Activated T-helper 2 cell treated with anti-CD3 and anti-CD28 coated beads, Interferon-gamma antibody, Interleukin-2, Interleukin-4, amounts not matched to agents 10 μg/mL and 5 μg/mL and 100 μg/mL, durations not matched to agents 14 hours and 24 hours and 36 hours (primary cell): Measurements from ENCODE around the gene RAD23B. TPM values are rescaled to one million over a fixed set of nuclear protein-coding genes. Genes with fewer than 3 reads are reported as not detected.
"Not testable (repeated sequence)": the region's sequence is repeated elsewhere in the genome, so short reads cannot be mapped to it uniquely, and the experiment has no call there.

Experiments used
- DNase-seq: peaks from one replicate; pipeline ENCODE4 v3.0.0; 2021; ENCODE audit warnings: low spot score
- H3K27ac Mint-ChIP-seq: one replicate; pipeline ENCODE4 v1.8.0; 2021; ENCODE audit warnings: mixed read lengths
- H3K27me3 Mint-ChIP-seq: one replicate; pipeline ENCODE4 v1.8.0; 2021; ENCODE audit warnings: low read depth, mixed read lengths
- H3K36me3 Mint-ChIP-seq: one replicate; pipeline ENCODE4 v1.8.0; 2021; ENCODE audit warnings: low read depth, mixed read lengths
- H3K4me1 Mint-ChIP-seq: one replicate; pipeline ENCODE4 v1.8.0; 2021; ENCODE audit warnings: low read depth, mixed read lengths
- H3K4me3 Mint-ChIP-seq: one replicate; pipeline ENCODE4 v1.8.0; 2021; ENCODE audit warnings: low read depth, mild to moderate bottlenecking, moderate library complexity, mixed read lengths
- H3K9me3 Mint-ChIP-seq: one replicate; pipeline ENCODE4 v1.8.0; 2021; ENCODE audit warnings: mixed read lengths
- intact Hi-C: fragments of 100-400 bp; cut with micrococcal nuclease; formaldehyde crosslinking; loops from one replicate; pipeline ENCODE4 v1.15.1; 2023
- total RNA-seq: library from RNA; stranded (reverse); gene quantifications from 2 replicates; pipeline ENCODE4 v1.2.3, GENCODE V29; 2022

The RAD23B gene
- total RNA-seq, 1 donor from 2014 or later, result 145 TPM

GRCh38 chr9:107251756-107252322, 31.2 kb upstream of the RAD23B start:
- DNase-seq, result no peak
- Mint-ChIP-seq H3K36me3 (no peaks in the 10 kb centered on the region), H3K27ac (no peak overlapping the region), H3K27me3 (peaks cover 29% of the 10 kb centered on the region), H3K9me3 (no peaks in the 10 kb centered on the region), H3K4me1 (no peaks in the 10 kb centered on the region), H3K4me3 (no peak overlapping the region)
- intact Hi-C loops, result no loop called here

GRCh38 chr9:107258919-107259318, 24.2 kb upstream of the RAD23B start:
- no peaks in the 10 kb centered on the region for H3K36me3 Mint-ChIP-seq
- no peak overlapping the region for H3K27ac Mint-ChIP-seq
- intact Hi-C loops, result no loop called here
- no peaks in the 10 kb centered on the region for H3K9me3 Mint-ChIP-seq
- H3K27me3 Mint-ChIP-seq, result peaks cover 18% of the 10 kb centered on the region
- peaks cover 6% of the 10 kb centered on the region for H3K4me1 Mint-ChIP-seq
- no peak overlapping the region for H3K4me3 Mint-ChIP-seq
- no peak for DNase-seq

GRCh38 chr9:107259751-107260313, 23.2 kb upstream of the RAD23B start:
- H3K9me3 Mint-ChIP-seq, intact Hi-C loops, H3K36me3 Mint-ChIP-seq, H3K4me1 Mint-ChIP-seq, DNase-seq, H3K27ac Mint-ChIP-seq, H3K4me3 Mint-ChIP-seq: not testable (repeated sequence)
- H3K27me3 Mint-ChIP-seq, result peaks cover 17% of the 10 kb centered on the region

- H3K27me3 Mint-ChIP-seq, result peaks cover 24% of the 10 kb centered on the region
- no peak for DNase-seq
- peaks cover 6% of the 10 kb centered on the region for H3K9me3 Mint-ChIP-seq
- H3K4me1 Mint-ChIP-seq, result peaks cover 6% of the 10 kb centered on the region
- no peak overlapping the region for H3K27ac Mint-ChIP-seq
- intact Hi-C loops, result no loop called here
- no peak overlapping the region for H3K4me3 Mint-ChIP-seq
- H3K36me3 Mint-ChIP-seq, result no peaks in the 10 kb centered on the region
Measured at GRCh38 chr9:107260437-107261081, 22.5 kb upstream of the RAD23B start.

GRCh38 chr9:107261106-107261505, 22.0 kb upstream of the RAD23B start:
- peaks cover 24% of the 10 kb centered on the region for H3K27me3 Mint-ChIP-seq
- H3K4me3 Mint-ChIP-seq, result no peak overlapping the region
- peaks cover 6% of the 10 kb centered on the region for H3K4me1 Mint-ChIP-seq
- H3K36me3 Mint-ChIP-seq, result no peaks in the 10 kb centered on the region
- no peak overlapping the region for H3K27ac Mint-ChIP-seq
- H3K9me3 Mint-ChIP-seq, result peaks cover 6% of the 10 kb centered on the region
- intact Hi-C loops, result no loop called here
- DNase-seq, result no peak

GRCh38 chr9:107263289-107263688, 19.8 kb upstream of the RAD23B start:
- no peak for DNase-seq
- Mint-ChIP-seq H3K4me3 (no peak overlapping the region), H3K27me3 (peaks cover 31% of the 10 kb centered on the region), H3K27ac (no peak overlapping the region), H3K4me1 (peaks cover 6% of the 10 kb centered on the region), H3K9me3 (peaks cover 6% of the 10 kb centered on the region), H3K36me3 (no peaks in the 10 kb centered on the region)
- intact Hi-C loops, result no loop called here

- no peak for DNase-seq
- intact Hi-C loops, result no loop called here
- H3K4me3 Mint-ChIP-seq, result no peak overlapping the region
- peaks cover 29% of the 10 kb centered on the region for H3K27me3 Mint-ChIP-seq
- no peaks in the 10 kb centered on the region for H3K36me3 Mint-ChIP-seq
- peaks cover 3% of the 10 kb centered on the region for H3K4me1 Mint-ChIP-seq
- peaks cover 6% of the 10 kb centered on the region for H3K9me3 Mint-ChIP-seq
- H3K27ac Mint-ChIP-seq, result no peak overlapping the region
Measured at GRCh38 chr9:107266624-107267368, 16.3 kb upstream of the RAD23B start.

- Mint-ChIP-seq H3K4me1 (peaks cover 3% of the 10 kb centered on the region), H3K4me3 (no peak overlapping the region), H3K27me3 (peaks cover 28% of the 10 kb centered on the region)
Measured at GRCh38 chr9:107268560-107268959, 14.5 kb upstream of the RAD23B start.

GRCh38 chr9:107269254-107269653, 13.8 kb upstream of the RAD23B start:
- Mint-ChIP-seq H3K4me1 (peaks cover 8% of the 10 kb centered on the region), H3K27ac (no peak overlapping the region), H3K9me3 (peaks cover 6% of the 10 kb centered on the region), H3K36me3 (no peaks in the 10 kb centered on the region), H3K4me3 (no peak overlapping the region), H3K27me3 (peaks cover 34% of the 10 kb centered on the region)
- intact Hi-C loops, result no loop called here
- DNase-seq, result no peak

More at GRCh38 chr9:107268560-107268959, 14.5 kb upstream of the RAD23B start:
- peaks cover 6% of the 10 kb centered on the region for H3K9me3 Mint-ChIP-seq
- no peaks in the 10 kb centered on the region for H3K36me3 Mint-ChIP-seq
- H3K27ac Mint-ChIP-seq, result no peak overlapping the region
- no peak for DNase-seq
- intact Hi-C loops, result no loop called here

GRCh38 chr9:107269681-107270080, 13.4 kb upstream of the RAD23B start:
- no peak overlapping the region for H3K27ac Mint-ChIP-seq
- H3K36me3 Mint-ChIP-seq, result no peaks in the 10 kb centered on the region
- DNase-seq, result no peak
- H3K9me3 Mint-ChIP-seq, result peaks cover 6% of the 10 kb centered on the region
- intact Hi-C loops, result no loop called here
- H3K4me3 Mint-ChIP-seq, result no peak overlapping the region
- H3K27me3 Mint-ChIP-seq, result peaks cover 35% of the 10 kb centered on the region
- peaks cover 8% of the 10 kb centered on the region for H3K4me1 Mint-ChIP-seq

GRCh38 chr9:107270082-107270481, 13.0 kb upstream of the RAD23B start:
- Mint-ChIP-seq H3K9me3 (peaks cover 3% of the 10 kb centered on the region), H3K4me3 (no peak overlapping the region), H3K4me1 (peaks cover 10% of the 10 kb centered on the region), H3K27me3 (peaks cover 35% of the 10 kb centered on the region), H3K27ac (no peak overlapping the region), H3K36me3 (no peaks in the 10 kb centered on the region)
- intact Hi-C loops, result no loop called here
- no peak for DNase-seq

- intact Hi-C loops, result no loop called here
Measured at GRCh38 chr9:107270580-107270979, 12.5 kb upstream of the RAD23B start.

GRCh38 chr9:107273634-107274033, 9.4 kb upstream of the RAD23B start:
- H3K36me3 Mint-ChIP-seq, result no peaks in the 10 kb centered on the region
- H3K27ac Mint-ChIP-seq, result no peak overlapping the region
- peaks cover 34% of the 10 kb centered on the region for H3K27me3 Mint-ChIP-seq
- H3K9me3 Mint-ChIP-seq, result no peaks in the 10 kb centered on the region
- peaks cover 14% of the 10 kb centered on the region for H3K4me1 Mint-ChIP-seq
- DNase-seq, result no peak
- intact Hi-C loops, result no loop called here
- no peak overlapping the region for H3K4me3 Mint-ChIP-seq

More at GRCh38 chr9:107270580-107270979, 12.5 kb upstream of the RAD23B start:
- no peak overlapping the region for H3K27ac Mint-ChIP-seq
- H3K27me3 Mint-ChIP-seq, result peaks cover 36% of the 10 kb centered on the region
- no peaks in the 10 kb centered on the region for H3K9me3 Mint-ChIP-seq
- H3K4me1 Mint-ChIP-seq, result peaks cover 14% of the 10 kb centered on the region
- no peak for DNase-seq
- no peak overlapping the region for H3K4me3 Mint-ChIP-seq
- no peaks in the 10 kb centered on the region for H3K36me3 Mint-ChIP-seq
